ENCODE results near the gene HOXC4. TPM values are rescaled to one million over a fixed set of nuclear protein-coding genes. Genes with fewer than 3 reads are reported as not detected.

The HOXC4 gene
- total and polyA plus RNA-seq, 10 of the 15 experiments (the other 5 are each of a cell fraction or from before 2014, with no cell fraction given), result 1.0 to 11.4 (median 4.2) TPM

GRCh38 chr12:54008260-54008552 is 45.4 kb upstream of the HOXC4 start (continued):
- TF ChIP-seq MLLT1 (IDR thresholded peaks at IDR 0.05), result no peak
- TF ChIP-seq BCL3 (IDR thresholded peaks at IDR 0.05; ENCODE audit: borderline replicate concordance, insufficient read depth, low read depth, low read length, poor library complexity, severe bottlenecking), result no peak
- no peak for TF ChIP-seq MYC (IDR thresholded peaks at IDR 0.05; ENCODE audit: insufficient read depth, insufficient read length, insufficient replicate concordance, low read length, severe bottlenecking)

- Histone ChIP-seq H3K9ac (ENCODE audit: control insufficient read depth, insufficient read depth, low read length) (no peak overlapping the region), H3K36me3 (ENCODE audit: control insufficient read depth in 2 of 2, insufficient read depth in 2 of 2, low read length in 1 of 2) (no peaks in the 10 kb centered on the region), H3K4me3 (no peak overlapping the region), H4K20me1 (ENCODE audit: control insufficient read depth, insufficient read depth) (no peaks in the 10 kb centered on the region), H3K9me3 (replicated peaks; ENCODE audit: control insufficient read depth, insufficient read depth, low read length) (no peaks in the 10 kb centered on the region), H3K79me2 (ENCODE audit: control insufficient read depth, insufficient read depth, low read length) (no peaks in the 10 kb centered on the region), H3K27me3 (replicated peaks in 1 of 2; ENCODE audit: control insufficient read depth in 2 of 2, insufficient read depth in 2 of 2, low read length in 1 of 2) (peaks cover 36 to 40% of the 10 kb centered on the region in 2 experiments), H3K4me2 (ENCODE audit: control insufficient read depth, insufficient read depth) (no peak overlapping the region), H2AFZ (ENCODE audit: control insufficient read depth, low read depth, low read length) (peak overlapping the region; percentile 18; the same call in 1 of the 2 replicates), H3K27ac (ENCODE audit: control insufficient read depth, insufficient read depth) (no peak overlapping the region), H3K4me1 (ENCODE audit: control insufficient read depth, insufficient read depth, low read length) (peaks cover 6% of the 10 kb centered on the region)
- SMC1A ChIA-PET (ENCODE audit: uncharacterized antibody, unreplicated experiment), result interaction anchor here (0.6 to 1.9 kb wide), 9 partner anchors 9 to 193 kb away, joined by 3 to 10 read pairs (median 3); partner anchors contain the start of genes HOXC5 and HOXC9
- BruUV-seq (replicated peaks), result no TSS peak
- ATAC-seq, result no peak
- 10% methylated on average over 33 of the region's 51 CpGs for WGBS (ENCODE audit: insufficient coverage, insufficient replicate concordance, low lambda C conversion rate, missing lambda C conversion rate)
- FAIRE-seq, result no peak
- CTCF ChIA-PET, result interaction anchor here (0.6 to 6.1 kb wide), 15 partner anchors 7 to 262 kb away, joined by 3 to 74 read pairs (median 5); partner anchors contain the start of gene HOXC5
- POLR2A ChIA-PET, result interaction anchor here (0.6 kb wide), 1 partner anchor 158 kb away, joined by 3 read pairs; no protein-coding TSS in a partner anchor
- RAD21 ChIA-PET (ENCODE audit: unreplicated experiment), result interaction anchor here (0.6 to 4.0 kb wide), 13 partner anchors 8 to 198 kb away, joined by 3 to 38 read pairs (median 5); partner anchors contain the start of genes HOXC10, HOXC4 and SMUG1
- in situ Hi-C loops (cut with MboI), result no loop called here
- intact Hi-C loops (cut with micrococcal nuclease; ENCODE audit: unreplicated experiment), result loop anchor here (10.0 kb wide), 1 partner anchor 365 kb away; no protein-coding TSS in a partner anchor
- no peak for DNase-seq (ENCODE audit: low read depth, low spot score)
- peak; percentile 56 for TF ChIP-seq SUZ12 (IDR thresholded peaks at IDR 0.05; ENCODE audit: unreplicated experiment)
- TF ChIP-seq ZZZ3 (IDR thresholded peaks at IDR 0.05; ENCODE audit: control insufficient read depth, insufficient read length, low read depth), result no peak
- no peak for TF ChIP-seq POLR2A (IDR thresholded peaks at IDR 0.05; ENCODE audit: low read depth, low read length)
- peak; percentile 99; the same call in 1 of the 2 replicates for TF ChIP-seq EZH2 (IDR thresholded peaks at IDR 0.05; ENCODE audit: borderline replicate concordance, control insufficient read depth, low read depth, low read length)
- TF ChIP-seq TBL1XR1 (IDR thresholded peaks at IDR 0.05; ENCODE audit: low read depth, low read length), result no peak
- 0 out of 4 replicates have a peak, but pooled peaks of 1 of the 2 experiments have one; percentile 7 for TF ChIP-seq BHLHE40 (IDR thresholded peaks at IDR 0.05; ENCODE audit: borderline replicate concordance in 1 of 2, low read depth in 2 of 2, low read length in 1 of 2)
- no peak for TF ChIP-seq LARP7 (IDR thresholded peaks at IDR 0.05)
- TF ChIP-seq BMI1 (IDR thresholded peaks at IDR 0.05; ENCODE audit: borderline replicate concordance), result 0 out of 2 replicates have a peak, but pooled peaks have one; percentile 31
- TF ChIP-seq RELA (IDR thresholded peaks at IDR 0.05; ENCODE audit: borderline replicate concordance, partially characterized antibody), result no peak
Observed at GRCh38 chr12:54009171-54010052, 44.2 kb upstream of the HOXC4 start.

Data from GM12878 (cell line).